ENCODE results near the gene SUCLG1. TPM values are rescaled to one million over a fixed set of nuclear protein-coding genes. Genes with fewer than 3 reads are reported as not detected.

Gene SUCLG1
- total and polyA plus RNA-seq, 2 of the 8 experiments (the other 6 are each of a cell fraction or from before 2014, with no cell fraction given): 19.9 to 40.0 TPM

DNA sequence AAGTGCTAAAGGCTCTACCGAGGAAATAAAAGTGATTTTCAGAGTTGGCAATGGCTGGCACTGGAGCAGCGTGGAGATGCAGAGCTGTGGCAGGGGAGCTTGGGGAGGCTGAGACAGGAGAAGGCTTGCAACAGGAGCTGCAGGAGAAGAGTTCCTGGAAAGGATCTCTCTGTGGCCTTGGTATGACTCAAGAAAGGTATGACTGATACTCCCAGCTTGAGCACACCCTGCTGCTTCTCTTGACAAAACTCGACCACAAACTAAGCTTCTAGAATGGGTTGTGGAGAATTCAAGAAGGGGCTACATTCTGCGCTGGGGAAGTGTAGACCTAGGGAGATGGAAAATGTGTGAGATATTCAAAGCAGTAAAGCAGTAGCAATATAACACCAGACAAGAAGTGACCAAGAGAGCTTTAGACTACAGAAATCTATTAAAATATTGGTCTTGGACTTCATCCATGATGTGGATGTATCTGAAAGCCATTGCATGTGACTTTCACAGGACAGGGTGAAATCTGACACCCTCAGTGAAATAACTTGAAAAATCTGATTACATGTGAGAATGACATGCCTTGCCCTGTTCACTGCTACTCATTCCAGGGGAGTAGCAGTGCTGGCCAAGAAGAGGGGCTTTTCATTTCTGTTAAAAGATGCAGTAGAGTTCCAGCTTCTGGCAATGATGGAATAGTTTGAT, 41.5 kb downstream of the SUCLG1 start:
- H3K9ac ChIP-seq (replicated peaks in 1 of 4; ENCODE audit: extremely low read depth in 1 of 4, low read depth in 3 of 4, low read length in 3 of 4): no peak overlapping the region
- no peak overlapping the region for H2AFZ ChIP-seq (ENCODE audit: low read length)
- H3K36me3 ChIP-seq (ENCODE audit: control insufficient read depth in 2 of 4, insufficient read depth in 4 of 4, low read length in 3 of 4): no peaks in the 10 kb centered on the region
- H3K79me1 ChIP-seq (ENCODE audit: low read depth, low read length): no peaks in the 10 kb centered on the region
- H3K27me3 ChIP-seq (replicated peaks in 1 of 4; ENCODE audit: control insufficient read depth in 3 of 4, extremely low read depth in 1 of 4, insufficient read depth in 3 of 4, low read length in 3 of 4): no peaks in the 10 kb centered on the region
- no peaks in the 10 kb centered on the region for H3K4me1 ChIP-seq (replicated peaks in 1 of 4; ENCODE audit: control insufficient read depth in 3 of 4, insufficient read depth in 4 of 4, low read length in 3 of 4)
- no peak overlapping the region for H3K4me2 ChIP-seq (ENCODE audit: insufficient read depth in 1 of 2, low read depth in 2 of 2, low read length in 2 of 2)
- H3K27ac ChIP-seq (ENCODE audit: low read depth, low read length): no peak overlapping the region
- H2BK15ac ChIP-seq (ENCODE audit: low read length): no peak overlapping the region
- H3K18ac ChIP-seq (ENCODE audit: extremely low read depth, low read length): no peak overlapping the region
- no peaks in the 10 kb centered on the region for H3K23me2 ChIP-seq (ENCODE audit: low read depth, low read length)
- no peaks in the 10 kb centered on the region for H3K79me2 ChIP-seq (ENCODE audit: control insufficient read depth in 1 of 2, insufficient read depth in 2 of 2, low read length in 2 of 2)
- H4K5ac ChIP-seq (ENCODE audit: insufficient read length, low read depth, low read length): no peak overlapping the region
- H2BK5ac ChIP-seq (ENCODE audit: low read depth, low read length): no peak overlapping the region
- H2BK12ac ChIP-seq (ENCODE audit: low read depth, low read length): no peak overlapping the region
- no peak overlapping the region for H3K4me3 ChIP-seq (ENCODE audit: extremely low read depth in 1 of 4, insufficient read depth in 2 of 4, low read depth in 3 of 4, low read length in 4 of 4)
- ChIA-PET POLR2A (ENCODE audit: partially characterized antibody) (no interaction called here), CTCF (ENCODE audit: partially characterized antibody) (interaction anchor here (1.2 to 1.5 kb wide), 3 partner anchors 7 to 103 kb away, joined by 3 to 4 read pairs (median 3); no protein-coding TSS in a partner anchor)
- no peak overlapping the region for H3K23ac ChIP-seq (ENCODE audit: insufficient read length)
- DNase-seq (ENCODE audit: low read depth in 1 of 2, low spot score in 2 of 2) (no peak), FAIRE-seq (no peak)
- WGBS, 2 experiments (ENCODE audit: extremely low coverage in 1 of 2, insufficient coverage in 1 of 2, insufficient read length in 1 of 2, insufficient replicate concordance in 2 of 2, low coverage in 1 of 2, low lambda C conversion rate in 2 of 2, missing lambda C conversion rate in 1 of 2): 90% methylated on average over 4 of the region's 4 CpGs; no CpG with 5 or more reads in 1 of the 2 experiments
- no peak overlapping the region for H3K56ac ChIP-seq (replicated peaks; ENCODE audit: insufficient read length, low read depth, low read length)
- no peak overlapping the region for H2BK120ac ChIP-seq (replicated peaks; ENCODE audit: low read depth, low read length)
- H4K8ac ChIP-seq (ENCODE audit: extremely low read depth, insufficient read depth, low read length): no peak overlapping the region
- H3K9me3 ChIP-seq (ENCODE audit: insufficient read depth in 2 of 2, low read depth in 1 of 2, low read length in 1 of 2): no peaks in the 10 kb centered on the region
- H4K91ac ChIP-seq (replicated peaks; ENCODE audit: insufficient read length, low read length): no peak overlapping the region
- H4K20me1 ChIP-seq (replicated peaks in 1 of 2; ENCODE audit: control insufficient read depth in 1 of 2, insufficient read depth in 2 of 2, low read length in 2 of 2): no peaks in the 10 kb centered on the region
- no peak overlapping the region for H2AK5ac ChIP-seq (ENCODE audit: low read depth, low read length)
- H3K4ac ChIP-seq (replicated peaks; ENCODE audit: insufficient read length, low read depth, low read length): no peak overlapping the region
- H3K14ac ChIP-seq (ENCODE audit: insufficient read length): no peak overlapping the region
- H2BK20ac ChIP-seq (ENCODE audit: low read length): no peak overlapping the region
- no peak for TF ChIP-seq TCF12 (IDR thresholded peaks at IDR 0.05; ENCODE audit: low read depth, low read length)
- TF ChIP-seq EZH2 (IDR thresholded peaks at IDR 0.05; ENCODE audit: low read depth, low read length, severe bottlenecking): no peak
- no peak for TF ChIP-seq HDAC6 (IDR thresholded peaks at IDR 0.05; ENCODE audit: low read depth, low read length)
- TF ChIP-seq CBX8 (IDR thresholded peaks at IDR 0.05; ENCODE audit: borderline replicate concordance, low read depth, low read length): no peak
- no peak for TF ChIP-seq ATF3 (IDR thresholded peaks at IDR 0.05; ENCODE audit: insufficient read depth, low read depth, low read length)
- TF ChIP-seq, protein P1, sequence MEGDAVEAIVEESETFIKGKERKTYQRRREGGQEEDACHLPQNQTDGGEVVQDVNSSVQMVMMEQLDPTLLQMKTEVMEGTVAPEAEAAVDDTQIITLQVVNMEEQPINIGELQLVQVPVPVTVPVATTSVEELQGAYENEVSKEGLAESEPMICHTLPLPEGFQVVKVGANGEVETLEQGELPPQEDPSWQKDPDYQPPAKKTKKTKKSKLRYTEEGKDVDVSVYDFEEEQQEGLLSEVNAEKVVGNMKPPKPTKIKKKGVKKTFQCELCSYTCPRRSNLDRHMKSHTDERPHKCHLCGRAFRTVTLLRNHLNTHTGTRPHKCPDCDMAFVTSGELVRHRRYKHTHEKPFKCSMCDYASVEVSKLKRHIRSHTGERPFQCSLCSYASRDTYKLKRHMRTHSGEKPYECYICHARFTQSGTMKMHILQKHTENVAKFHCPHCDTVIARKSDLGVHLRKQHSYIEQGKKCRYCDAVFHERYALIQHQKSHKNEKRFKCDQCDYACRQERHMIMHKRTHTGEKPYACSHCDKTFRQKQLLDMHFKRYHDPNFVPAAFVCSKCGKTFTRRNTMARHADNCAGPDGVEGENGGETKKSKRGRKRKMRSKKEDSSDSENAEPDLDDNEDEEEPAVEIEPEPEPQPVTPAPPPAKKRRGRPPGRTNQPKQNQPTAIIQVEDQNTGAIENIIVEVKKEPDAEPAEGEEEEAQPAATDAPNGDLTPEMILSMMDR (IDR thresholded peaks at IDR 0.05; ENCODE audit: control extremely low read depth in 1 of 3, insufficient read depth in 1 of 3, low read depth in 1 of 3, low read length in 3 of 3): no peak
- no peak for TF ChIP-seq SRF (IDR thresholded peaks at IDR 0.05; ENCODE audit: low read depth, low read length)
- no peak for TF ChIP-seq RNF2 (IDR thresholded peaks at IDR 0.05; ENCODE audit: borderline replicate concordance, low read depth, low read length, missing control alignments, poor library complexity, severe bottlenecking)
- no peak for TF ChIP-seq MAFK (IDR thresholded peaks at IDR 0.05; ENCODE audit: low read depth, low read length)

Measured in H1 (cell line).